Dermis microvascular lymphatic vessel endothelial cell (primary cell): ENCODE measurements around the gene METTL18. TPM values are rescaled to one million over a fixed set of nuclear protein-coding genes. Genes with fewer than 3 reads are reported as not detected.

Experiments used
- DNase-seq, 2 donors: peaks; one replicate each; pipeline versions ENCODE4 v3.0.0 to v3.0.0-alpha.2; 2010; ENCODE audit warnings: low read depth in 2 of 2
- total RNA-seq: library from RNA; depleted of rRNA; stranded (reverse); fragments of >200 nt; gene quantifications from 2 replicates; pipeline ENCODE4 v1.2.1, GENCODE V29; 2014

Gene METTL18
- total RNA-seq, 1 donor from 2014 or later = 4.7 TPM

DNA sequence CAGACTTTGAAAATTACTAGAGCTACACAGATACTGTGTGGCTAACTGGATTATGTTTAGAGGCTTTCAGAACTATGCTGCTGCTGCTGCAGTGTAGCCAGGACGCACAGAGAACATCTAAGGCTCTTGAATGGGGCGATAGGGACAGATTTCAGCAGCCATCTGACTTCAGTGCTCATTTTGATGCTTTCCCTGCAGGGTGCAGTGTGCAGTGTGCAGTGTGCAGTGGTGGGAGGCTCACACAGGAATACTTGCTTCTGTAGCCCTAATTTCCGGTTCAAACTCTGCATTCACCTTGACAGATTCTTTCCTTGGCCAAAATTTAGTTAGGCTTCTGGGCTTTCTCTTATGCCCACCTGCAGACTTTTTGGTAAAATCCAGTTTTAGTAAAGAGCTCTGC lies 7.7 kb downstream of the METTL18 start:
- no peak for DNase-seq

DNA sequence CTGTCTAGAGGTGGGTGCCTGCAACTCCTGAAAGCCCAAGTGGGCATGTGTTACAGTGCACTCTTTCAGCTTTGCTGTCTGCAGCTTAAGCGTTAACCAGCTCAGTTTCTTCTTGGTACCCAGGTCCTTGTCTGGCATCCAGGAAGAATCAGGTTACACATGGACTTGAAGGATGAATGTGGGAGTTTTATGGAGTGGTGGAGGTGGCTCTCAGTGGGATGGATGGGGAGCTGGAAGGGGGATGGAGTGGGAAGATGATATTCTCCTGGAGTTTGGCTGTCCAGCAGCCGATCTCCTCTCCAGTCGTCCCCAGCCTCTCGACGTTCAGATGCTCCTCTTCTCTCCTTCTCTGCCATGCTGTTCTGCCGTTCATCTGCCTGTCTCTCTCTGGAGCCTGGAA lies 9.4 kb downstream of the METTL18 start:
- DNase-seq = no peak

DNA sequence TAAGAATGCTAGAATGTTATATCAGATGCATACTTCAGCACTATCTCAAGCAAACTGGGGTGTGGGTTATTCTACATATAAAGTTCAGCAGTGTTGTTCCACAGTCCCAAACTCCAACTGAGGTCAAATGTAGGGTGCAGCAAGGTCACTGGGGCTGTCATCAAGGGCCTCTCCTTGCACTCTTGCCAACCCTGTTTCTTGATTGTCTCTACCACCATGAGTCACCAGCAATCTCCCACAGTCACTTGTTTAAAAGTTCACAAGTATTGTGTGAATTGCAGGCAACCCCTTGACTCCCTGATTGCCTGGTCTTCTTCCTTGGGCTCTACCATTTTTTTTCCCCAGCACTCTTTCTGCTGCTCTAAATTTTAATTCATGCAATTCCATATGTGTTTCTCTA lies 10.6 kb downstream of the METTL18 start:
- peak in 1 of 2 donors; percentile 17 for DNase-seq

DNA sequence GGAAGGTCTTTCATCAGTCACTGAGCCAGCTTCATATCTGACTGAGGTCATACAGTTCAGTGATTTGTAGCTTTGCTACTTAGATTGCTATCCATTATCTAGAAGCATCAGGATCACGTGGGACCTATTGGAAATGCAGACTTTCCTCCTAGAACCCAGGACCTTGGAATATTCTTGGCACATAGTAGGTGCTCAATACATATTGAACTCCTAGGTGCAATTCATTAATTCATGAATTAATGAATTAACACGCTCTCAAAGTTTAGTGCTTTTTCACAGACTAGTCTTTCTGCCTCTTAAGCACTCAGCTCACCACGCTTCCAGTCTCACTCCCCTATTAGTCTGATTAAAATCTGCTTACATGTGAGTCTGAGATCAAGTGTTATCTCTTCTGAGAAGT lies 12.1 kb downstream of the METTL18 start:
- no peak for DNase-seq

DNA sequence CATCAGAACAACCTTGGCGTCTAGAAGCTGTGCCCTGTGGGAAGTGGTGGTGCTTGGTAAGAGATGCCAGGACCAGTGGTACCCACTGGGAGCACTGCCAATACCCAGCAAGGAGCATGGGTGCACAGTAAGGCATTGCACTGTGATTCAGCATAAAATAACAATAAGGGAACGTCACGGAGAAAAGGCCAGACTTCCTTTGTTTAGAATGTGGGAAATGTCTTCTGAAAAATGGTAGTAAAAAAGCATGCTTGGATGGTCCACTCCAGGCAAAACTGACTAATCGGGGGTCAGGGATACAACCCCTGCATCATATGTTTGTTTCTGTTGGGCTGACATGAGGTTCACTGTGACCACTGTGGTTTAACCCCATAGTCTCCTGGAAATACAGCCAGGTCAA lies 14.7 kb downstream of the METTL18 start:
- peak in 1 of 2 donors; percentile 87 for DNase-seq

DNA sequence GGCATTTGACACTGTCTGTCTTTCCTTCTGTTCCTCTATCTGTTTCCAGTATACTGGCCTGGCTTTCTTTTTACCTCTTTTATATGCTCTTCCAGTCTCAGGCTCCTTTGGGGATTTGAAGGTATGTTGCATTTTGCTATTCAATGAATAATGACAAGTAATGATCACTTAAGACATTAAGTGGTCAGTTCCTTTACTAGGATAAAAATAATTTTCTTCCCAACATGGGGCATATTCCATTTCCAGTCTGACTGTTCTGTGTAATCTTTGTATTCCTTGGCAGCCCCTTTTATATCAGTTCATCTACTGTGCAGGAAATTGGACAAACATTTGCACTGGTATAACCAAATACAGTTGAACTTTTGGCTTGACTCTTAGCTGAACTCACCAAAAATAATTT lies 15.6 kb downstream of the METTL18 start:
- peak in 1 of 2 donors; percentile 62 for DNase-seq

GRCh38 chr1:169776440-169776839 lies 18.3 kb downstream of the METTL18 start:
- no peak for DNase-seq

DNA sequence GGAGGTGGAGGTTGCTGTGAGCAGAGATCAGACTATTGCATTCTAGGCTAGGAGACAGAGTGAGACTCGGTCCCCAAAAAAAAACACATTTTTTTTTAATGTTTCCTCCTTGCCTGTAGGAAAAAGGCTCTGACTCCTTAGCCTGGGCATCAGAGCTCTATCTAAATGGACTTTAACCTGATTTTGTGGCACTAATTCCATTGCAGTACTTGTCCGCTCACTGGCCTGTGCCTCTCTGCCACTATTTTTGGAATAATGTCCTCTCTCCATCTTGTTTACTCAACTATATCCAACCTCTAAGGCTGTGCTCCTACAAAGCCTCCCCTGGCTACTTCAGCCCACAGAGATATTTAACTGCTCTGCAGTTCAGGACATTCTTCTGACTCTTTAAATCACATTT lies 26.5 kb downstream of the METTL18 start:
- no peak for DNase-seq

DNA sequence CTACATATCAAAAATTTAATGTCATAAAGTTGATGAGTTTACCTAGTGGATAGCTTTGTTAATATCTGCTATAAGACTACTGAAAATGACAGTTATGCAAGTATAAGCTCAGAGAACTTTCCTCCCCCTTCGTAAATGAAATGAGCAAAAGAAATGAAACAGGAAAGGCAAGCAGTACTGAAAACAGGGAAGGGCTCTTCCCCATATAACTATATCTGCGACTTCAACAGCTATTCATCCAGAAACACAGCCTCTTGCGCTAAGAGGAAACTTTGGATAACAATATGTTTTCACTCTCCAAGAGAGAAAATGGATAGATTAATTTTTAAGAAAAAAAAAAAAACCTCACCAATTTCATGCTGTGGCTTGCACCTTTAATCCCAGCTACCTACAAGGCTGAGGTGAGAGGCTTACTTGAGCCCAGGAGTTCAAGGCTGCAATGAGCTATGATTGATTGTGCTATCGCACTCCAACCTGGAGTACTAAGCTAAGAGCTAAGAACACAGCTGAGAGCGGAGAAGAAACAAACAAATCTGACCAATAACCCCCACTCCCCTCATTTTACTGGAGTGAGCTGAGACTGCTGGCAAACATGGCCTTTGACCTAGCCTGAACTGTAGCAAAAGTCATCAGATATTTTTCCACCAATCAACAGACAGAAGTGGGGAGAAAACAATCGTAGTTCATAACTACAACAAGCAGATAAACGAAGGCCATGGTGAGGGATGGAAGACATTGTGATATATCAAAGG lies 29.0 kb downstream of the METTL18 start:
- no peak for DNase-seq

GRCh38 chr1:169764919-169765318 lies 29.8 kb downstream of the METTL18 start:
- no peak for DNase-seq

- DNase-seq = no peak
These were observed 32.0 kb downstream of the METTL18 start for GRCh38 chr1:169762699-169763098.

DNA sequence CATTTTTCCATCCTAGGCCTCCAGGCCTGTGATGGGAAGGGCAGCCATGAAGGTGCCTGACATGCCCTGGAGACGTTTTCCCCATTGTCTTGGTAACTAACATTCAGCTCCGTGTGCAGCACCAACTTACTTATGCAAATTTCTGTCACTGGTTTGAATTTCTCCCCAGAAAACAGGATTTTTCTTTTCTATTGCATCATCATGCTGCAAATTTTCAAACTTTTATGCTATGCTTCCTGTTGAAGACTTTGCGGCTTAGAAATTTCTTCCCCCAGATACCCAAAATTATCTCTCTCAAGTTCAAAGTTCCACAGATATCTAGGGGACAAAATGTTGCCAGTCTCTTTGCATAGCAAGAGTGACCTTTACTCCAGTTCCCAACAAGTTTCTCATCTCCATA lies 35.7 kb downstream of the METTL18 start:
- DNase-seq = no peak

GRCh38 chr1:169753549-169753948 lies 41.2 kb downstream of the METTL18 start:
- DNase-seq = no peak

GRCh38 chr1:169750041-169750440 lies 44.7 kb downstream of the METTL18 start:
- no peak for DNase-seq

GRCh38 chr1:169746550-169746949 lies 48.2 kb downstream of the METTL18 start:
- DNase-seq = no peak

GRCh38 chr1:169745015-169745861 lies 49.5 kb downstream of the METTL18 start:
- peak in 1 of 2 donors; percentile 78 for DNase-seq

Other genes with a start within 250 kb of the METTL18 start
- not detected in 2 replicates for gene F5, start 208.4 kb downstream of the METTL18 start, total RNA-seq
- gene SELP, start 164.8 kb downstream of the METTL18 start, total RNA-seq = 0.13 and 8.2 TPM in 2 replicates
- 0.13 TPM in 2 replicates for gene SELL, start 83.3 kb downstream of the METTL18 start, total RNA-seq
- 3.1 and 4.9 TPM in 2 replicates for gene SELE, start 60.8 kb downstream of the METTL18 start, total RNA-seq
- gene SCYL3, start 99.0 kb upstream of the METTL18 start, total RNA-seq = 5.1 and 8.0 TPM in 2 replicates